ENCODE results near the gene FBXO48. TPM values are rescaled to one million over a fixed set of nuclear protein-coding genes. Genes with fewer than 3 reads are reported as not detected.

The FBXO48 gene
- total and polyA plus RNA-seq, 2 of the 8 experiments (the other 6 are each of a cell fraction or from before 2014, with no cell fraction given): 1.1 to 1.5 TPM

DNA sequence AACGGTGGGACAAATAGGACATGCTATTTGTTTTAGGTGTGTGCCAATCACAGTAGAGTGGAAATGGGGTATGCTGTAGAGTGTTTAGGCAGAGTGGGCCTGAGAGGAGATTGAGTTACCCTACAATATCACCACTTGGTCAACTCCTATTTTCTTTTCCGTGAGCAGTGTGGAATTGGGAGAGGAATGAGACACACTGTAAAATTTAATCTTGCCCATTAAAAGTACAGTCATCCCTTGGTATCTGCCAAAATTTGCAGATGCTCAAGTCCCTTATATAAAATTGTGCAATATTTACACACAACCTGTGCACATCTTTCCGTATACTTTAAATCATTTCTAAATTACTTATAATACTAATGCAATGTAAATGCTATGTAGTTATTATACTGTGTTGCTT is 12.4 kb downstream of the FBXO48 start:
- Histone ChIP-seq H3K4me1 (replicated peaks in 1 of 4; ENCODE audit: control insufficient read depth in 3 of 4, insufficient read depth in 4 of 4, low read length in 3 of 4) (no peaks in the 10 kb centered on the region), H2BK5ac (ENCODE audit: low read depth, low read length) (no peak overlapping the region), H2BK120ac (replicated peaks; ENCODE audit: low read depth, low read length) (no peak overlapping the region), H4K5ac (ENCODE audit: insufficient read length, low read depth, low read length) (no peak overlapping the region), H2BK12ac (ENCODE audit: low read depth, low read length) (no peak overlapping the region), H3K4me2 (ENCODE audit: insufficient read depth in 1 of 2, low read depth in 2 of 2, low read length in 2 of 2) (no peak overlapping the region), H3K27me3 (replicated peaks in 1 of 4; ENCODE audit: control insufficient read depth in 3 of 4, extremely low read depth in 1 of 4, insufficient read depth in 3 of 4, low read length in 3 of 4) (no peaks in the 10 kb centered on the region), H3K27ac (ENCODE audit: low read depth, low read length) (no peak overlapping the region), H4K20me1 (replicated peaks in 1 of 2; ENCODE audit: control insufficient read depth in 1 of 2, insufficient read depth in 2 of 2, low read length in 2 of 2) (no peaks in the 10 kb centered on the region), H3K23me2 (ENCODE audit: low read depth, low read length) (no peaks in the 10 kb centered on the region), H3K4ac (replicated peaks; ENCODE audit: insufficient read length, low read depth, low read length) (no peak overlapping the region), H2AFZ (ENCODE audit: low read length) (peak overlapping the region; percentile 48; the same call in 1 of the 2 replicates), H4K91ac (replicated peaks; ENCODE audit: insufficient read length, low read length) (no peak overlapping the region), H2BK15ac (ENCODE audit: low read length) (no peak overlapping the region), H3K79me2 (ENCODE audit: control insufficient read depth in 1 of 2, insufficient read depth in 2 of 2, low read length in 2 of 2) (no peaks in the 10 kb centered on the region), H3K4me3 (ENCODE audit: extremely low read depth in 1 of 4, insufficient read depth in 2 of 4, low read depth in 3 of 4, low read length in 4 of 4) (no peak overlapping the region), H3K14ac (ENCODE audit: insufficient read length) (no peak overlapping the region), H3K36me3 (ENCODE audit: control insufficient read depth in 2 of 4, insufficient read depth in 4 of 4, low read length in 3 of 4) (no peaks in the 10 kb centered on the region), H3K79me1 (ENCODE audit: low read depth, low read length) (no peaks in the 10 kb centered on the region), H3K18ac (ENCODE audit: extremely low read depth, low read length) (no peak overlapping the region), H2BK20ac (ENCODE audit: low read length) (no peak overlapping the region), H2AK5ac (ENCODE audit: low read depth, low read length) (no peak overlapping the region), H3K56ac (replicated peaks; ENCODE audit: insufficient read length, low read depth, low read length) (no peak overlapping the region), H4K8ac (ENCODE audit: extremely low read depth, insufficient read depth, low read length) (no peak overlapping the region), H3K9ac (replicated peaks in 1 of 4; ENCODE audit: extremely low read depth in 1 of 4, low read depth in 3 of 4, low read length in 3 of 4) (no peak overlapping the region), H3K9me3 (ENCODE audit: insufficient read depth in 2 of 2, low read depth in 1 of 2, low read length in 1 of 2) (no peaks in the 10 kb centered on the region), H3K23ac (ENCODE audit: insufficient read length) (no peak overlapping the region)
- POLR2A ChIA-PET (ENCODE audit: partially characterized antibody): no interaction called here
- FAIRE-seq (no peak), DNase-seq (ENCODE audit: low read depth in 1 of 2, low spot score in 2 of 2) (no peak)
- CTCF ChIA-PET (ENCODE audit: partially characterized antibody): interaction anchor here (2.5 kb wide), 1 partner anchor 8 kb away, joined by 12 read pairs; no protein-coding TSS in a partner anchor
- WGBS, 2 experiments (ENCODE audit: extremely low coverage in 1 of 2, insufficient coverage in 1 of 2, insufficient read length in 1 of 2, insufficient replicate concordance in 2 of 2, low coverage in 1 of 2, low lambda C conversion rate in 2 of 2, missing lambda C conversion rate in 1 of 2): 88% methylated on average over 3 of the region's 3 CpGs; no CpG with 5 or more reads in 1 of the 2 experiments
- no peak for TF ChIP-seq CEBPB (IDR thresholded peaks at IDR 0.05; ENCODE audit: low read depth, low read length)
- TF ChIP-seq, protein P1, sequence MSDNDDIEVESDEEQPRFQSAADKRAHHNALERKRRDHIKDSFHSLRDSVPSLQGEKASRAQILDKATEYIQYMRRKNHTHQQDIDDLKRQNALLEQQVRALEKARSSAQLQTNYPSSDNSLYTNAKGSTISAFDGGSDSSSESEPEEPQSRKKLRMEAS (IDR thresholded peaks at IDR 0.05): no peak
- TF ChIP-seq KDM4A (IDR thresholded peaks at IDR 0.05; ENCODE audit: low read depth, low read length, severe bottlenecking): no peak
- no peak for TF ChIP-seq RFX5 (IDR thresholded peaks at IDR 0.05; ENCODE audit: borderline replicate concordance, low read depth, low read length)
- no peak for TF ChIP-seq EZH2 (IDR thresholded peaks at IDR 0.05; ENCODE audit: low read depth, low read length, severe bottlenecking)
- no peak for TF ChIP-seq KDM1A (IDR thresholded peaks at IDR 0.05; ENCODE audit: borderline replicate concordance, low read length)
- no peak for TF ChIP-seq TCF12 (IDR thresholded peaks at IDR 0.05; ENCODE audit: low read depth, low read length)
- no peak for TF ChIP-seq TEAD4 (IDR thresholded peaks at IDR 0.05; ENCODE audit: low read depth, low read length)
- TF ChIP-seq POLR2AphosphoS5 (IDR thresholded peaks at IDR 0.05; ENCODE audit: low read depth, low read length): no peak
- no peak for TF ChIP-seq BCL11A (IDR thresholded peaks at IDR 0.05; ENCODE audit: low read depth in 2 of 2, low read length in 2 of 2)
- no peak for TF ChIP-seq PHF8 (conservative IDR thresholded peaks at IDR 0.05; ENCODE audit: low read depth, low read length)
- TF ChIP-seq GTF2F1 (IDR thresholded peaks at IDR 0.05; ENCODE audit: borderline replicate concordance, low read depth, low read length): no peak
